ENCODE results near the gene TENM4. TPM values are rescaled to one million over a fixed set of nuclear protein-coding genes. Genes with fewer than 3 reads are reported as not detected.
"Not testable (repeated sequence)": the region's sequence is repeated elsewhere in the genome, so short reads cannot be mapped to it uniquely, and the experiment has no call there.

TENM4 gene
- polyA plus RNA-seq, 4 donors, result 19.1 to 29.5 (median 22.3) TPM

- DNase-seq (ENCODE audit: low read depth in 4 of 4, low spot score in 2 of 4), result no peak
Measured at GRCh38 chr11:78898266-78898775, 542.5 kb downstream of the TENM4 start.

- no peak for DNase-seq (ENCODE audit: low read depth in 4 of 4, low spot score in 2 of 4)
Measured at GRCh38 chr11:78893996-78894395, 546.8 kb downstream of the TENM4 start.

GRCh38 chr11:78889698-78890097, 551.1 kb downstream of the TENM4 start:
- DNase-seq (ENCODE audit: low read depth in 4 of 4, low spot score in 2 of 4), result no peak

- no peak for DNase-seq (ENCODE audit: low read depth in 4 of 4, low spot score in 2 of 4)
Measured at GRCh38 chr11:78886616-78887015, 554.2 kb downstream of the TENM4 start.

- DNase-seq (ENCODE audit: low read depth in 4 of 4, low spot score in 2 of 4), result no peak
Measured at GRCh38 chr11:78884761-78885160, 556.1 kb downstream of the TENM4 start.

GRCh38 chr11:78883506-78883905, 557.3 kb downstream of the TENM4 start:
- no peak for DNase-seq (ENCODE audit: low read depth in 4 of 4, low spot score in 2 of 4)

GRCh38 chr11:78879094-78879980, 561.5 kb downstream of the TENM4 start:
- not testable (repeated sequence) for DNase-seq (ENCODE audit: low read depth in 4 of 4, low spot score in 2 of 4)

GRCh38 chr11:78878631-78879030, 562.2 kb downstream of the TENM4 start:
- DNase-seq (ENCODE audit: low read depth in 4 of 4, low spot score in 2 of 4), result no peak

- no peak for DNase-seq (ENCODE audit: low read depth in 4 of 4, low spot score in 2 of 4)
Measured at GRCh38 chr11:78876676-78877075, 564.2 kb downstream of the TENM4 start.

- no peak for DNase-seq (ENCODE audit: low read depth in 4 of 4, low spot score in 2 of 4)
Measured at GRCh38 chr11:78870655-78871054, 570.2 kb downstream of the TENM4 start.

- no peak for DNase-seq (ENCODE audit: low read depth in 4 of 4, low spot score in 2 of 4)
Measured at GRCh38 chr11:78869293-78869692, 571.5 kb downstream of the TENM4 start.

GRCh38 chr11:78868563-78868962, 572.3 kb downstream of the TENM4 start:
- DNase-seq (ENCODE audit: low read depth in 4 of 4, low spot score in 2 of 4), result no peak

GRCh38 chr11:78860720-78861422, 580.0 kb downstream of the TENM4 start:
- DNase-seq (ENCODE audit: low read depth in 4 of 4, low spot score in 2 of 4), result no peak

- DNase-seq (ENCODE audit: low read depth in 4 of 4, low spot score in 2 of 4), result no peak
Measured at GRCh38 chr11:78857688-78858087, 583.1 kb downstream of the TENM4 start.

GRCh38 chr11:78856211-78856610, 584.6 kb downstream of the TENM4 start:
- no peak for DNase-seq (ENCODE audit: low read depth in 4 of 4, low spot score in 2 of 4)

- DNase-seq (ENCODE audit: low read depth in 4 of 4, low spot score in 2 of 4), result no peak
Measured at GRCh38 chr11:78855116-78855515, 585.7 kb downstream of the TENM4 start.

GRCh38 chr11:78853521-78853920, 587.3 kb downstream of the TENM4 start:
- no peak for DNase-seq (ENCODE audit: low read depth in 4 of 4, low spot score in 2 of 4)

GRCh38 chr11:78851878-78852586, 588.8 kb downstream of the TENM4 start:
- no peak for DNase-seq (ENCODE audit: low read depth in 4 of 4, low spot score in 2 of 4)

- DNase-seq (ENCODE audit: low read depth in 4 of 4, low spot score in 2 of 4), result no peak
Measured at GRCh38 chr11:78850078-78850477, 590.8 kb downstream of the TENM4 start.

- no peak for DNase-seq (ENCODE audit: low read depth in 4 of 4, low spot score in 2 of 4)
Measured at GRCh38 chr11:78846269-78846668, 594.6 kb downstream of the TENM4 start.

- DNase-seq (ENCODE audit: low read depth in 4 of 4, low spot score in 2 of 4), result no peak
Measured at GRCh38 chr11:78845496-78845895, 595.3 kb downstream of the TENM4 start.
